K562 (cell line): ENCODE results near the gene TUBA8. TPM values are rescaled to one million over a fixed set of nuclear protein-coding genes. Genes with fewer than 3 reads are reported as not detected.
"Not testable (repeated sequence)": the region's sequence is repeated elsewhere in the genome, so short reads cannot be mapped to it uniquely, and the experiment has no call there.

Experiments
- ATAC-seq: fragments of 200-7000 bp; cut with Tn5 transposase; 3 replicates; pipeline ENCODE4 v1.9.1; 2020; ENCODE audit warnings: moderate library complexity
- BruUV-seq: library from RNA; stranded (reverse); fragments of 400-500 nt; replicated peaks from 2 replicates; lab custom pipeline; 2021; lab: Mats Ljungman, UMichigan
- CTCF ChIA-PET: fragments of 300-600 bp; formaldehyde crosslinking; extraction: SDS; loops from one replicate; lab custom pipeline; 2021; ENCODE audit warnings: low intra/inter-chr PET ratio; lab: Yijun Ruan, JAX
- POLR2A ChIA-PET: fragments of 300-600, 350-650 bp; sonication (Branson Sonifier 250); formaldehyde crosslinking; extraction: SDS; loops from one replicate; lab custom pipeline; 2021; ENCODE audit warnings: antibody characterized with exemption, inconsistent platforms; lab: Yijun Ruan, JAX
- DNase-seq, 4 experiments: peaks; one replicate each; pipeline versions ENCODE4 v3.0.0 to v3.0.0-alpha.2; 2011 to 2018; ENCODE audit warnings: low spot score in 3 of 4, mixed read lengths in 3 of 4; ENCODE audit errors: extremely low read depth in 1 of 4
- FAIRE-seq: peaks from 2 replicates; lab custom pipeline; 2011; peaks lifted over from hg19 to GRCh38; lab: Jason Lieb, UNC
- H2AFZ ChIP-seq: 2 replicates; pipeline ENCODE4 v1.6.0; 2011; ENCODE audit warnings: low read depth, low read length, control low read depth, inconsistent platforms
- H3K27ac ChIP-seq: fragments of 200-600 bp; 3 replicates; pipeline ENCODE4 v1.8.0; 2011; ENCODE audit warnings: low read depth, mild to moderate bottlenecking, control low read depth, inconsistent platforms, low read length, moderate library complexity, mixed read lengths; ENCODE audit errors: extremely low read depth
- H3K27me3 ChIP-seq, 2 experiments: fragments of 300-600 bp in 1 of 2; 2 replicates in 1 of 2; 3 replicates in 1 of 2; pipeline versions ENCODE4 v1.6.0 to v1.8.0; 2011; ENCODE audit warnings: inconsistent platforms in 2 of 2, low read length in 2 of 2, mild to moderate bottlenecking in 1 of 2, mixed read lengths in 1 of 2, moderate library complexity in 1 of 2; ENCODE audit not compliant: control insufficient read depth in 2 of 2, insufficient read depth in 2 of 2
- H3K36me3 ChIP-seq: fragments of 300-600 bp; 3 replicates; pipeline ENCODE4 v1.8.0; 2011; ENCODE audit warnings: mild to moderate bottlenecking, low read length, inconsistent platforms; ENCODE audit not compliant: control insufficient read depth, insufficient read depth
- H3K4me1 ChIP-seq, 2 experiments: fragments of 200-600 bp in 1 of 2; replicated peaks in 1 of 2; 2 replicates in 1 of 2; 3 replicates in 1 of 2; pipeline versions ENCODE4 v1.5.1 to v1.8.0; 2011; ENCODE audit warnings: inconsistent platforms in 2 of 2, low read length in 2 of 2, mild to moderate bottlenecking in 1 of 2, mixed read lengths in 1 of 2, moderate library complexity in 1 of 2; ENCODE audit not compliant: control insufficient read depth in 2 of 2, insufficient read depth in 2 of 2
- H3K4me2 ChIP-seq: 2 replicates; pipeline ENCODE4 v1.6.1; 2011; ENCODE audit warnings: low read length, control low read depth, inconsistent platforms, mixed read lengths; ENCODE audit not compliant: insufficient read depth
- H3K4me3 ChIP-seq: fragments of 200-600 bp; sonication (generic), shearing (Covaris generic); 2 replicates; pipeline ENCODE4 v1.5.1; 2016; ENCODE audit warnings: control low read depth, inconsistent platforms
- H3K79me2 ChIP-seq: fragments of 200-600 bp; 3 replicates; pipeline ENCODE4 v1.8.0; 2011; ENCODE audit warnings: low read length, inconsistent platforms; ENCODE audit not compliant: control insufficient read depth, insufficient read depth
- H3K9ac ChIP-seq, 2 experiments: 2 replicates each; pipeline versions ENCODE4 v1.6.0 to v1.6.1; 2011; ENCODE audit warnings: low read depth in 2 of 2, low read length in 2 of 2, control low read depth in 1 of 2, inconsistent platforms in 1 of 2, mild to moderate bottlenecking in 1 of 2, mixed read lengths in 1 of 2; ENCODE audit not compliant: insufficient read depth in 1 of 2
- H3K9me1 ChIP-seq: one replicate; pipeline ENCODE4 v1.6.0; 2011; ENCODE audit warnings: inconsistent platforms, mild to moderate bottlenecking, low read length, moderate library complexity; ENCODE audit not compliant: control insufficient read depth, insufficient read depth
- H3K9me3 ChIP-seq: replicated peaks from 2 replicates; pipeline ENCODE4 v1.5.1; 2011; ENCODE audit warnings: low read depth, low read length, inconsistent platforms; ENCODE audit not compliant: control insufficient read depth, insufficient read depth
- H4K20me1 ChIP-seq: replicated peaks from 2 replicates; pipeline ENCODE4 v1.6.1; 2011; ENCODE audit warnings: low read length, inconsistent platforms, mixed read lengths; ENCODE audit not compliant: control insufficient read depth, insufficient read depth
- DEAF1 ChIP-seq: fragments of 450-650 bp; formaldehyde crosslinking; IDR thresholded peaks from 2 replicates; pipeline ENCODE4 v1.4.0; 2020; ENCODE audit warnings: mild to moderate bottlenecking, moderate library complexity
- HNRNPH1 ChIP-seq: fragments of 200-400 bp; formaldehyde crosslinking; optimal IDR thresholded peaks from 2 replicates; pipeline ENCODE3; 2017; ENCODE audit warnings: low read depth, mild to moderate bottlenecking, low read length, moderate library complexity
- POU5F1 ChIP-seq: fragments of 150-350 bp; IDR thresholded peaks from 2 replicates; pipeline ENCODE4 v1.6.1; 2014; ENCODE audit warnings: borderline replicate concordance, low read length, low read depth, mild to moderate bottlenecking; ENCODE audit not compliant: partially characterized antibody
- WGBS: fragments of 100-300 bp; shearing (Covaris generic); methylation state at CpG from one replicate; pipeline ENCODE4 v1.1.6; 2016; ENCODE audit warnings: low coverage, mixed read lengths; ENCODE audit not compliant: insufficient coverage; ENCODE audit errors: missing lambda C conversion rate; 5-methylcytosine and 5-hydroxymethylcytosine counted together
- in situ Hi-C: fragments of 300-500 bp; cut with MboI; formaldehyde crosslinking; loops from 4 replicates; pipeline ENCODE4 v1.15.0; 2018; ENCODE audit warnings: inconsistent platforms, mixed read lengths
- intact Hi-C: fragments of 100-400 bp; cut with micrococcal nuclease; formaldehyde crosslinking; loops from 2 replicates; pipeline ENCODE4 v1.14.2; 2022
- polyA plus RNA-seq, 8 experiments: library from polyadenylated mRNA; depleted of rRNA in 4 of 8; stranded (reverse) in 5 of 8; unstranded in 3 of 8; fragments of >200 nt; fragmentation: Nextera tagmentation in 2 of 8; fragmentation: Illumina TruSeq in 1 of 8; extraction: Ambion mirVana in 2 of 8; extraction: Trizol in 1 of 8; gene quantifications; 2 replicates each; pipeline versions ENCODE4 v1.2.1 to v1.2.3, GENCODE V29; 2011 to 2014; ENCODE audit warnings: inconsistent platforms in 1 of 8, missing spikeins in 1 of 8
- total RNA-seq, 7 experiments: library from RNA; depleted of rRNA in 6 of 7; stranded (reverse); fragments of >200 nt in 6 of 7; fragmentation: Illumina TruSeq in 2 of 7; extraction: Trizol in 2 of 7; gene quantifications; 2 replicates each; pipeline versions ENCODE4 v1.2.1 to v1.2.3, GENCODE V29; 2011 to 2021; ENCODE audit warnings: low replicate concordance in 1 of 7
- TF ChIP-seq, protein P1 (sequence below), 3 experiments: IDR thresholded peaks in 2 of 3; conservative IDR thresholded peaks in 1 of 3; 2 replicates each; pipeline ENCODE4 v1.5.1; 2011 to 2012; ENCODE audit warnings: low read length in 3 of 3, mild to moderate bottlenecking in 3 of 3, control low read depth in 2 of 3, improper control_type of control experiment in 1 of 3, inconsistent platforms in 1 of 3, low read depth in 1 of 3, mixed read lengths in 1 of 3, moderate library complexity in 1 of 3; ENCODE audit not compliant: insufficient read depth in 2 of 3

The TUBA8 gene
- total and polyA plus RNA-seq, 9 of the 15 experiments (the other 6 are each of a cell fraction or from before 2014, with no cell fraction given) = 0.07 to 1.1 (median 0.65) TPM

GRCh38 chr22:18121954-18122554 lies 11.4 kb downstream of the TUBA8 start:
- H2AFZ ChIP-seq = no peak overlapping the region
- H4K20me1 ChIP-seq = no peaks in the 10 kb centered on the region
- CTCF ChIA-PET = no interaction called here
- no peak for ATAC-seq
- no peak overlapping the region for H3K27ac ChIP-seq
- TF ChIP-seq POU5F1 (no peak), DEAF1 (CRISPR knock-in tag) (no peak), HNRNPH1 (no peak)
- TF ChIP-seq, protein P1, sequence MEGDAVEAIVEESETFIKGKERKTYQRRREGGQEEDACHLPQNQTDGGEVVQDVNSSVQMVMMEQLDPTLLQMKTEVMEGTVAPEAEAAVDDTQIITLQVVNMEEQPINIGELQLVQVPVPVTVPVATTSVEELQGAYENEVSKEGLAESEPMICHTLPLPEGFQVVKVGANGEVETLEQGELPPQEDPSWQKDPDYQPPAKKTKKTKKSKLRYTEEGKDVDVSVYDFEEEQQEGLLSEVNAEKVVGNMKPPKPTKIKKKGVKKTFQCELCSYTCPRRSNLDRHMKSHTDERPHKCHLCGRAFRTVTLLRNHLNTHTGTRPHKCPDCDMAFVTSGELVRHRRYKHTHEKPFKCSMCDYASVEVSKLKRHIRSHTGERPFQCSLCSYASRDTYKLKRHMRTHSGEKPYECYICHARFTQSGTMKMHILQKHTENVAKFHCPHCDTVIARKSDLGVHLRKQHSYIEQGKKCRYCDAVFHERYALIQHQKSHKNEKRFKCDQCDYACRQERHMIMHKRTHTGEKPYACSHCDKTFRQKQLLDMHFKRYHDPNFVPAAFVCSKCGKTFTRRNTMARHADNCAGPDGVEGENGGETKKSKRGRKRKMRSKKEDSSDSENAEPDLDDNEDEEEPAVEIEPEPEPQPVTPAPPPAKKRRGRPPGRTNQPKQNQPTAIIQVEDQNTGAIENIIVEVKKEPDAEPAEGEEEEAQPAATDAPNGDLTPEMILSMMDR (IDR thresholded peaks at IDR 0.05 in 2 of 3, conservative IDR thresholded peaks at IDR 0.05 in 1 of 3; ENCODE audit: insufficient read depth in 2 of 3, low read depth in 1 of 3, low read length in 3 of 3) = peak in 2 of 3 experiments; percentile 32 to 40; a peak in 2 of 6 replicates
- TF ChIP-seq, all 486 proteins: peak for 1
- DNase-seq (no peak), FAIRE-seq (peak; percentile 23)
- Histone ChIP-seq H3K9me1 (no peaks in the 10 kb centered on the region), H3K36me3 (no peaks in the 10 kb centered on the region), H3K9me3 (no peaks in the 10 kb centered on the region), H3K4me1 (no peaks in the 10 kb centered on the region), H3K79me2 (no peaks in the 10 kb centered on the region), H3K27me3 (peaks cover 9 to 18% of the 10 kb centered on the region in 2 experiments; a peak in 2 of 5 replicates), H3K4me2 (no peak overlapping the region), H3K9ac (no peak overlapping the region), H3K4me3 (no peak overlapping the region)
- in situ Hi-C loops (no loop called here), intact Hi-C loops (no loop called here)
- 39% methylated on average over 5 of the region's 5 CpGs for WGBS
- no TSS peak for BruUV-seq
- POLR2A ChIA-PET = no interaction called here

- WGBS = 43% methylated on average over 19 of the region's 19 CpGs
- H3K9me1 ChIP-seq, H3K4me1 ChIP-seq, H3K9me3 ChIP-seq, H3K36me3 ChIP-seq, in situ Hi-C loops, H4K20me1 ChIP-seq, H3K27me3 ChIP-seq, H3K9ac ChIP-seq, CTCF ChIA-PET, FAIRE-seq, POLR2A ChIA-PET, H3K4me3 ChIP-seq, H3K79me2 ChIP-seq, H3K4me2 ChIP-seq, DNase-seq, BruUV-seq, intact Hi-C loops, ATAC-seq, H2AFZ ChIP-seq, H3K27ac ChIP-seq: not testable (repeated sequence)
These were observed 12.9 kb downstream of the TUBA8 start for GRCh38 chr22:18123476-18124025.
